GM21515 (cell line): ENCODE data around the gene COL8A2.

Experiments used
- ATAC-seq: cut with Tn5 transposase; IDR thresholded peaks from one replicate; pipeline ENCODE4 v1.9.1; 2021; ENCODE audit not compliant: unreplicated experiment

Gene COL8A2

DNA sequence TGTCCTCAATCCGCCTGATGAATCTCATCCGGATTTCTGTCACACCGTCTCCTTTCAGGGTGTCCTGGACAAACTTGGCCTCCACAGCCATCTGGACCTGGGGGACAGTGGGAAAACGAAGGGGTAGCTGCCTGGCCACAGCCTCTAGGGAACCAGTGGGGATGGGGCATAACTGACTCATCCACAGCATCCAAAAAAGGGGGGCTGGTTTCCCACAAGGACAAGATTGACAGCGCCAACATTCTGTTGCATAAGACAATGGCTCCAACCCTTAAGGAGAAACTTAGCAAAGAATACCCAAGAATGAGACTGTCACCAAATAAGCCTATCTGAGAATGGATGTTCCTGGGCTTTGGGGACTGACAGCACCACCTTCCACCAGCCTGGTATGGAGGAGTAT lies 12.2 kb upstream of the COL8A2 start:
- no peak for ATAC-seq

DNA sequence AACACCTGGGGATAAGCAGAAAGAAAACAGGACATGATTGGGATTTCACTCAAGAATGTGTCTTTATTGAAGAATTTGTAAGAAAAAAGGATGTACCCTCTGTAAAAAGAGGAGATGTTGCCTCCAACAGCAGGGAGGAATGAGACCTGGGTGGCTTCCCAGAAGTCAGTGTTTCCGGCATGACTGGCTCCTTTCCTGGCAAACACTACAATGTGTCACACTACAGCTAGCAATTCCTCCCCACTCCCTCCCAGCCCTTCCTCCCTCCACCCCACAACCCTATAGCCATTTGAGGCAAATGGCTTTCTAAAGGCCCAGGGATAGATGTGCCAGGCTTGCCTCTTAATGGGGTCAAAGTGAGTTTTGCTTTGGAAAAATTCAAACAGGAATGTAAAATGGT lies 11.5 kb upstream of the COL8A2 start:
- ATAC-seq: no peak

DNA sequence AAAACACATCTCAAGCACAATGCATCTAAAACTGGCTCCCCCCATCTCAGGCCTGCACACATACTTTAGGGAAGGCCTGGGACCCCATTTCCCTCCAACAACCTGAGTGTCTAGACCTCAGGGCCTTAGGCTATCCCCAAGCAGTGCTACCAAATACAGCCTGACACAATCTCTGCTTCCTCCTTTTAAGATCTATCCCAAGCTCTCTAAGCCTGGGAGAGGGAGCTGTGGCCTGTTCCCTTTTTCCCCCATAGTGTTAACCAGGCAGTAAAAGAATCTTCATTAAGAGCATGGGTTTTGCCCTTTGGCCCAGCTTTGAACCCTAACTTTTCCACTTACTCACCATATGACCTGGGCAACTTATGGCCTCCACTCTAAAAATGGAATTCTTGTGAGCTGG lies 10.8 kb upstream of the COL8A2 start:
- no peak for ATAC-seq

DNA sequence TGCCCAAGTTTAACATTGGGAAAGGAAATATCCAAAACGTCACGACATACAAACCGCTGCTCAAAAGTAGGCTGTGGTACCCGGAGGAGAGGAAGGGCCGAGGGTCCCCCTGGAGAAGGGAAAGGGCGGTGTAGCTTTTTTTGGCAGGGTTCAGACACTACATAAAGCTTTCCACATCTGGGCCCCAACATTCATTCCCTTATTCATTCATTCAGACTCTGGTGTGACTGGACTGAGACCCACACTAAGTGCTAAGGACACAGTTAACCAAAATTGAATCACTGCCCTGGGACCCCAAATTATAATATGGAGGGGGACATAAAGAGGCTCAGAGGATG lies 10.3 kb upstream of the COL8A2 start:
- no peak for ATAC-seq

DNA sequence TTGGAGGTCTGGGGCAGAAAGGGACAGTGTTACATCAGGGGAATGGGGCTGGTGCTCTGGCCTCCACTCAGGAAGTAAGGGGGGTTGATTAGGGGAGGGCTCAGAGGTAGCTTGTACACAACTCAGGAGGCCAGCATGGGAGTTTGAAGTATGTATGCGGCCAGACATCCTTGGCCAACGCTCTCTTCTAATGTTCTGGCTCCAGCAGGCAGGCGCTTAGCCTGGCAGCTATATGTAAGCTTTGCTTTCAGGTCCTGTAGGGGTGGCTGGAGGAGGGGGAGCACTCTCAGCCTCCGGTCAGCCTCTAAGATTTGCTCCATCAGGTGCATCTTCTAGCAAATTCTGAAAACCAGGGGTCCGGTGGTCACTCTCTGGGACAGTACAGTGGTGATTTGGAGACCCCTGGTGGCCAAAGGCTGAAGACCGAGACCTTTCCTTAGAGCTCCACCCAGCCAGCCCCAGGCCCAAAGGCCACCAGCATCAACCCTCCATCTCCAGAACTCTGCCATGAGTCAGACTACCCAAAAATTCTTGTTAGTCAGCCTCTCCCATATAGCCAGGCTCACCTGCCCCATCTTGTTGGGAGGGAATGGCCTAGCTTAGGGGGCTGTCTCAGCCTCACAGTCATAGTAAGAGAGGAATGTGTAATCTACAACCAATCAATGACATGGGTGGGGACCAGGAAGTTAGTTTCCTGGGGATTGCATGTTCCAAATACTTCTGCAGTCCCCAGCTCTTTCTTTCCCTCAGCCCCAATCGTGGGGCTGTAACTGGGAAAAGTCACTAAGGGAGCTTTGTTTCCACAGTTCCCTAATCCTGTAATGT lies 9.7 kb upstream of the COL8A2 start:
- ATAC-seq: no peak

DNA sequence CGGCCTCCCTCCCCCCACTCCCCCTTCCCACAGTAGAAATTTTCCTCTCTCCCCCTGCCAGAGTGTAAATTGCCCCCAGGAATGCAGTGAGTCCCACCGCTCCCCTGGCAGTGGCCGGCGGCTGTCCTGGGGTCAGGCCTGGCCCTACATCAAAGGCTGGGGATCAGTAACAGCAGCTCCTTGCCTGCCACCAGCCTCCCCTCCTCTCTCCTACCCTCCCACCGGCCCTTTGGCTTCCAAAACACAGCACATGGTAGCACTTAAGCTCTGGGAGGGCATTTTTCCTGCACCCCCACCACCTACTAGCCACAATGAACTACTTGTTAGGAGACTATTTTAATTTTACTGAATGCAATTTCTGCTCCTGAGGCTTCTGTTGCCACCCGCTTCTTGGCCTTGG lies 9.0 kb upstream of the COL8A2 start:
- ATAC-seq: no peak

DNA sequence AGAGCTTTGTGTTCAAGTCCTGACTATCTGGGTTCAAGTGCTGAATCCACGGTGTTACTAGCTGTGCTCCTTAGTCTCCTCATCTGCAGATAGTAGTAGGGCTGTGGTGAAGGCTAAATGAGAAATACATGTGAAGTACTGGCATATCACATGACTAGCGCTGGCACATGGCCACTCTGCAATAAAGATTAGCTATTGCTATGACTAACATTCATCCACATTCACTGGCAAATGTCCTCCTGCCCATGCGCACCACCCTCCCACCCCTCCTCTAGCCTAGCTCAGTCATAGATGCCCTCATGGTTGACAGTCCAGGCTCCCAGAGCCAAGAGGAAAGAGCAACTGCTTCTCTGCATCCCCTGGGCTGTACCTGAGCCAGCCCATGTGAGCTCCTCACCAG lies 8.5 kb upstream of the COL8A2 start:
- no peak for ATAC-seq

DNA sequence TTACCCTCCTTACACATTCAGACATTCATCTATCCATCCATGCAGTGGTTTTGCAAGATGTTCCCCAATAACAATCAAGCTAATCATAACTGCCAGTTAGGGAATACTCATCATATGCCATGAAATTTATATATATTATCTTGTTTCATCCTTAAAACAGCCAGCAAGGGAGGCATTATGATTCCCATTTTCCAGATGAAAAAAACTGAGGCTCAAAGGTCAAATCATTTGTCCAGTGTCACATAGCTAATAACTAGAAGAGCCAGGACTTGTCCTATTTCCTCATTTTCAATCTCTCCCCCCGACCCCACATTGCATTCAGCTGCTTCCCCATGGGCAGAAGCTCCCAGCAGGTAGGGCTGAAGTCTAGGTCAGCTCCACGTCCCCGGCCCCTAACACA lies 7.0 kb upstream of the COL8A2 start:
- ATAC-seq: no peak

DNA sequence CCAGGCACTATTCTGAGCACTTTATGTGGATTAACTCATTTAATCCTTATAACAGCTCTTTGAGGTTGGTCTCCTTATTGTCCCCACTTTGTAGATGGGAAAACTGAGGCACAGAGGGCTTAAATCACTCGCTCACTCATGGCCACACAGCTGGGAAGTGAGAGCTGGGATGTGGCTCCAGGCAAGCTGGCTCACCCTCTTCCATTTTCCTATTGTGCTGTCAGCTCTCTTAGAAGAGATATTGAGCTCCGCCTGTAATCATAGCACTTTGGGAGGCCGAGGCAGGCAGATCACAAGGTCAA lies 3.8 kb upstream of the COL8A2 start:
- no peak for ATAC-seq

DNA sequence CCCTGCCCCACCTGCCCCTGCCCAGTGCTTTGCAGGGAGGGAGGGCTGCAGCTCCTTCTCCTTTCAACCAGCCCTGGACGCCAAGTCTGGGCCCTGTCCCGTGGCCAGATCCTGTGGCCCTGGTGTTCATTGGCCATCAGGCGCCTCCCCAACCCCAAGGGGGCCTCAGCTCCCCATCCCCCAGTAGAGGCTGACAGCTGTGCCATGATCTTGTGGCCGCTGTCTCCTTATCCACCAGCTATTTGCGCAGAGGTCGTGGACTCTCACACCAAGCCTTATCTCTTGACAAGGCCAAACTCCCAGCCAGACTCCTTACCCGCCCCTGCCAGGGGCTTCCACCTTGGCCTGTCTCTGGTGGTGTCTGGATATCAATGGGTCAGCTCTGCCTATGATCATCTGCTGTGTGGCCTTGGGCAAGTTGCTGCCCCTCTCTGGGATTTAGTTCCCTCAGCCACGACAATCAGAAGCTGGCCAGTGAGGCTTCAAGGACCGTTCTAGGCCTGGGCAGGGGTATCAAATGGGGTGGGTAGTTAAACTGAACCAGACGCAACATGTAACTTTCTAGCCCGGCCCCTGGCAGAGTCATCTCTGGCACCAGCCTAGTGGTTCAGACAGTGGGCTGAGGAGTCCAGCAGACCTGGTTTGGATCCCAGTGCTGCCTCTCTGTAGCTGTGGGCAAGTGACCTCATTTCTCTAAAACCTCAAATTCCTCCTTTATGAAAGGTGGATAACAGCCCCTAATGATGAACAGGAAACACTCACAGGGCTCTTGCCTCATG lies 3.3 kb upstream of the COL8A2 start:
- no peak for ATAC-seq

DNA sequence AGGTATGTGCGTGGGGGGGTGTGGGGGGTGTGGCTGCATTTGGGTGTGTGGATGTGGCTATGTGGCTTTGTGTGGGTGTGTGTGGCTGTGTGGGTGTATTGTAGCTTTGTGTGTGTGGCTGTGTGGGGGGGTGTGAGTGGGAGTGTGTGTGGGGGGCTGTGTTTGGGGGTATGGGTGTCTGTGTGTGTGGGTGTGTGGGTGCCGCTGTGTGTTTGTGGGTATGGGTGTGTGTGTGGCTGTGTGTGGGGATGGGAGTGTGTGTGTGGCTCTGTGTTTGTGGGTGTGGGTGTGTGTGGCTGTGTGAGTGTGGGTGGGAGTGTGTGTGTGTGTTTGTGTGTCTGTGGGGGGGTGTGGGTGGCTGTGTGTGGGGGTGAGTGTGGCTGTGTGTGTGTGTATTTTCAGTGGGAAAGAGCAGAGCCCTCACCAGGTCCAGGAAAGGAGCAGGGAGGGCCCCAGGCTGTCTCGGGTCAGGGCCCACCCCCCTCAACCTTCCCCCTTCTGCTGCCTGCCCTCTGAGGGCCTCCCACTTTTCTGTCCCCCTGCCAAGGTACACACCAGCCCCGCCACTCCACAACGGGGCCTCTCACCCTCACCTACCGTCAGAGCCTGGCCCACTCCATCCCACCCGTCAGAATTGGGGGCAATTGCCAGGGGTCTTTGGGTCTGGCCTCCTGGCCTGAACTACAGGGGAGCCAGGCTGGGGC lies 1.9 kb upstream of the COL8A2 start:
- no peak for ATAC-seq

DNA sequence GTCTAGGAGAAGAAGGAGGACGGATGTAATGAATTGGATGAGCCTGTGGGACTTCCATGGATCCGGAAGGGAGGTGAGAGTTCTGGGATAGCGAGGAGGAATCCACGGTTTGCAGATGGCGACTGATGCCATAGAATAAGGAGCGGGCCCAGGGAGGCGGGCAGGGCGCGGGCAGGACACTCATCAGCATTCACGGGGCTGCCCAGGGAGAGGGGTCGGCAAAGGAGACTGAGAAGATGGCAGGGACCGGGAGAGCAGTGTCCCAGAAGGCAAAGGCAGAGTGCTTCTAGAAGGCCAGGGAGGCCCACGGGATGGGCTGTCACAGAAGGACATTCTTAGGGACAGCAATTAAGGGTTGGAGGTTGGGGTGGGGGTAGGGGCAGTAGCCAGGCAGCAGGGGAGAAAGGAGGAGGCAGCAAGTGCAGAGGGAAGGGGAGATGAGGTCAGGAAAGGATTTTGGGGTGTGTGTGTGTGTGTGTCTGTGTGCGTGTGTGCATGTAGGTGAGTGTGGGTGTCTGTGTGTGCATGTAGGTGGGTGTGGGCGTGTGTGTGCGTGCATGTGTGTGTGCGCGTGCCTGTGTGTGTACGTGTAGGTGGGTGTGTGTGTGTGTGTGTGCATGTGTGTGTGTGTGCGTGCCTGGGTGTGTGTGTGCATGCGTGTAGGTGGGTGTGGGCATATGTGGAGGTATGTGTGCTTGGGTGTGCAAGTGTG lies 1.1 kb upstream of the COL8A2 start:
- no peak for ATAC-seq

DNA sequence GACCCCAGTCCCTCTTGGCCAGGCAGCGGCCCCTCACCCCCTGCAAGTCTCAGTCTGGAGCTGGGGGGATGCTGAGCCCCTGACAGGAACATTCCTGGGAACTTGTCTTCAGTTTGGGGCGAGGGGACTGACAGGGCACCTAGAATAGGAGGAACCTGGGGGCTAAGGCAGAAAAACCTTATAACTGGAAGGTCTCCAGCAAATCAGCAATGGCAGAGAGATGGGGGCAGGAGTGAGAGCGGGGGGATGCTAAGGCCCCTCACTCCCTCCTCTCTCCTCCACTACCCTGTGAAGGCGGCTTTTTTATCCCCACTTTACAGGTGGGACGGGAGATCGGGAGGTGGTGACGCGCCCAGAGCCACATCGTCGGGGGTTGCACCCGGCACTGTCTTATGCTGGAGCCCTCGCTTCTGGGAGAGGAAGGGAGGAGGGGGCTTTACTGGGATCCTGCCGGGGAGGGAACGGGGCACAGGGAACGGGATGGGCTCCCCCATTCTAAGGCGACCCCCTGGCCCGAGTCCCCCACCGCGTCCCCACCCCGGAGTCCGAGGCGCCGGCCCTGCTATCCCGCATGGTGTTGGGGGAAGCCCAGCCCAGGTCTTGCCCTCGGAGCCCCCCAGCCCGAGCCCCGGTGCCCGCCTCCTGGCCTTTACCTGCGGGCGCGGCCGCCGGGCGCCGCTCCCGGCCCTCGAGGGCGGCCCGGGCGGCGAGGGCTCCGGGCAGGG lies 456 bp downstream of the COL8A2 start:
- ATAC-seq: no peak

DNA sequence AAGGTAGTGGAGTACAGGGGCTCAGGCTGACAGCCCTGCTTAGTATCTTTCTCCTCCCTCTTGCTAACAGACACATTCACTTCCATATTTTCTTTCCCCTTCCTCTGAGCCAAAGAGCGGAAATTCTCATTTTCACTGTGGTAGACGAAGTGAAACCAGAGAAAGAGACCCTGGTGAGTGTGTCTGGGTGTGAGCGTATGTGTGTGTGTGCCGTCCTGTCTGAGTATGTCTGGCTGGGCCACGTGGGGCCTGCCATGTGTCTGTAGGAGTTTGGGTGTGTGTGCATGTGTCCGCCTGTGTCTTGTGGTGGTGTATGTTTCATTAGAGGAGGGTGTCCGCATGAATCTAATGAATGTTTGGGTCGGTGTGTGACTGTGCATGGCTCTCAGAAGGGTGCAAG lies 1.7 kb downstream of the COL8A2 start:
- ATAC-seq: no peak

DNA sequence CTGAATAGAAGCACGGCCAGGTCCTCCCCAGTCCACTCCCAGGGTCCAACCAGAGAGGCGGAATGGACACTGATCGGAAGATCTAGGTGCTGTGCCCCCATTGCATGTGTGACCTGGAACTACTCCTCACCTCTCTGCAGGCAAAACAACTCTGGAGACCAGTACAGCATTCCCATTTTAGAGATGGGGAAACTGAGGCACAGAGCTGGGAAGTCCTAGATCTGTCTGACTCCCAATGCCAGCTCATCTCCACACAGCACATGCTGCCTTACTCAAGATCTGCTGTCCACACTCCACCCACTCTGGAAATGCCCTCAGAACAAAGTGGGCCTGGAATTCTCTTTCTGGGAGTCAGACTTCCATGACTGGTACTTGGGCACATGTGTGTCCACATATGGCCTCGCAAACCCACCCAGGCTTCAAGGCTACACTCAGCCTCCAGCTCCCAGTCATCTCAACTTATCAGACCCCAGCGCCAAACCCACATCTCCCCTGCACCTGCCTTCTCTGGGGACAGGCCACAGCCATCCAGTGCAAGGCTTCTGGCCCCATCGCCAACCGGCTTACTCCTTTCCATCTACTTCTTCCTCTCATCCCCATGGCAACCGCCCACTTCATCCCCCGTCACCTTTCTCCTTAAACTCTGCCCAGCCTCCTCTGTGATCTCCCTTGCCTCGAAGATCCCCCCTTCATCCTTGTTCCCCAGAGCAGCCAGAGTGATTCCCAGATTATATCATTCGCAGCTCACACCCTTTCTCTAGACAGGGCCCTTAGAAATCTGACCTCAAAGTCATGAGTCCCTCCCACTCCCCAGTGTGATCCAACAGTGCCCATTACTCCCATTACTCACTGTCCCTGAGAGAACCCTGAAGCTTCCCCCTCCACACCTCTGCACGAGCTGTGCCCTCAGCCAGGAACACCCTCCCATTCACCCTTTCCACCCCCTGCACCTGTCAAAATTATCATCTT lies 2.7 kb downstream of the COL8A2 start:
- no peak for ATAC-seq

DNA sequence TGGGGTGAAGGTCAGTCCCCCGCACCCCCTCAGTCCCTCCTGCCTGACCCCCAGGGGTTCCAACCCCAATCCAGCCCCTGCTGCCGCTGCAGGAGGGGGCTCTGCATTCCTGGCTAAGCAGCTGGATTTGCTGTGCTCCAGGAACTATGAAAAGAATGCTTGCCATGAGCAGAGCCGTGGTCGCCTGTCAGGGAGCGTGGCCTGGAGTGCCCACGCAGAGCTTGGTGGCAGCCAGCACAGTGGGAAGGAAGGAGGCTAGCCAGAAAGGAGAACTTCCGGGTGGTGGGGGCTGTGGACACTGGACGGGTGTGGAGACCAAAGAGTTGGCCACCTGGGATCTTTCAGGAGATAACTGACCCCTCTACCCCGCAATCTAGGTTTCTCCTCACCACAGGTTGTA lies 5.6 kb downstream of the COL8A2 start:
- ATAC-seq: no peak

DNA sequence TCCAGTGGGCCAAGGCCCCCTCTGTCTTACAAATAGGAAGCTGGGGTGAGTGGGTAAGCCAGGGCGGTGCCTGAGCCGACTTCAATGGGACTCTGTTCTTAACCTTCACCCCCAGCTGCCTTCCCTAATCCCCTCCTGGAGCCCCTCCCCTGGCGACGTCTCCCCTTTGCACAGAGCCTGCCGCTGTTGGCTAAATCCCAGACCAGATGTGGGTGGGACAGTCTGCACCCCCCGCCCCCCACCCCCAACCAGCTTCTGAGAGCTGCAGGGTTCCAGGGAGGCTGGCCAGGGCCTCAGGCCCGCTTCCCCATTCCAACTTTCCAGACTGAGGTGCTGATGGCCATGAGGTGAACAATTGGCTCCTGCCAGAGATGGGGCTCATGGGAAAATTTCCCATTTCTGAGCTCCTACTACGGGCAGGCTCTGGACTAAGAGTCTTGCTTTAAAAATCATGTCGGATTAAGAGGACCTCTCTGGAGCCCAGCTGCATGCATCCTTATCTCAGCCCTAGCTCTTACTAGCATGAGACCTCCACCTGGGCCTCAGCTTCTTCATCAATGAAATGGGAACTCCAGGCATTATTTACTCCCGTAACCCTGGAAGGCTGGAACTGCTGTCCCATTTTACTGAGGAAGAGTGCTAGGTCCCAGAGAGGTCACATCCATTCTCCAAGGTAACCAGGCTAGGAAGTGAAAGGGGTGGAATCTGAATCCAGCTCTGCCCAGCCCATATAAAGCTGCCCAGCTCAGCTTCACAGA lies 6.4 kb downstream of the COL8A2 start:
- no peak for ATAC-seq

DNA sequence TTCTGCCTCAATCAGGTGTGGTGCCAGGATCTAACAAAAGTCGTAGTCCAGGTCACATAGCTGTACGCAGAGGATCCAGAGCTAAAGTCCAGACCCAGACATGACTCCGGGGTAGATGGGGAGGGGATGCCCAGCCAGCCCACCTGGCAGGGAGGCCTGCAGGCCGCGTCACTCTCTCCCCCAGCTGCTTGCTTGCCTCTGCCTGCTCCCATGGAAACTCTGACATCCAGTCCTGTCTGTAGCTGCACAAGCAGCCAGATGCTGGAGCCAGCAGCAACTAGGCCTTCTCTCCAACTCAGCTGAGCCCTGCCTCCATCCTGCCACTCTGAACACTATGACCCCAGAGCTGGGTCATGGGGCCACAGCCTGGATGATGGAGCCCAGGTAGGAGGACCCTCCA lies 8.1 kb downstream of the COL8A2 start:
- no peak for ATAC-seq

DNA sequence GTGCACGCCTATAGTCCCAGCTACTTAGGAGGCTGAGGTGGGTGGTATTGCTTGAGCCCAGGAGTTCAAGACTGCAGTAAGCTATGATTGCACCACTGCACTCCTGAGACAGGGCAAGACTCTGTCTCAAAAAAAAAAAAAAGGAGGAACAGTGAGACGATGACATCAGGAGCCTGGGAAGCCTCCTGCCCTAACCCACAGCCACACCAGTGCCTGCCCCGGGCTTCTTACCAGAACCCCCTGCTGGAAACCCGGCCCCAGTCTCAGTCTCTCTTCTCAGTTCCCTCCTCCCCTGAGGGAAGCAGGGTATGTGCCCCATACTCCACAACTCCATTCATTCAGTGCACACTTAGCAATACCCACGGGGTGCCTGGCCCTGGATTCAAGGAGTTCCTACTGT lies 9.1 kb downstream of the COL8A2 start:
- no peak for ATAC-seq
